Measurements from ENCODE around the gene ACSS1. TPM values are rescaled to one million over a fixed set of nuclear protein-coding genes. Genes with fewer than 3 reads are reported as not detected.

Gene ACSS1
- total and polyA plus RNA-seq, 2 of the 8 experiments (the other 6 are each of a cell fraction or from before 2014, with no cell fraction given): 2.6 to 3.4 TPM

- TF ChIP-seq CHD7 (IDR thresholded peaks at IDR 0.05; ENCODE audit: insufficient replicate concordance, low read length): no peak
- TF ChIP-seq SRF (IDR thresholded peaks at IDR 0.05; ENCODE audit: low read depth, low read length): no peak
- no peak for TF ChIP-seq TCF12 (IDR thresholded peaks at IDR 0.05; ENCODE audit: low read depth, low read length)
- TF ChIP-seq TAF1 (IDR thresholded peaks at IDR 0.05; ENCODE audit: low read depth, low read length): no peak
- no peak for TF ChIP-seq PHF8 (conservative IDR thresholded peaks at IDR 0.05; ENCODE audit: low read depth, low read length)
- no peak for TF ChIP-seq EZH2 (IDR thresholded peaks at IDR 0.05; ENCODE audit: low read depth, low read length, severe bottlenecking)
- no peak for TF ChIP-seq MAX (IDR thresholded peaks at IDR 0.05)
Measured at GRCh38 chr20:25024171-25024570, 33.8 kb downstream of the ACSS1 start (continued).
